Central memory CD8-positive, alpha-beta T cell (primary cell): ENCODE data around the gene EFCAB10.
"Not testable (repeated sequence)": the region's sequence is repeated elsewhere in the genome, so short reads cannot be mapped to it uniquely, and the experiment has no call there.

Experiments used
- ATAC-seq: fragments of 150-1000 bp; cut with Tn5 transposase; replicated peaks from 2 replicates; pipeline ENCODE4 v1.10.0; 2022; ENCODE audit warnings: mild to moderate bottlenecking, moderate FRiP score, moderate number of reproducible peaks; ENCODE audit not compliant: poor library complexity, severe bottlenecking; ENCODE audit errors: extremely low read depth
- DNase-seq, 2 donors: peaks; one replicate each; pipeline ENCODE4 v3.0.0; 2021; ENCODE audit warnings: low spot score in 2 of 2
- H3K27ac Mint-ChIP-seq: one replicate; pipeline ENCODE4 v1.8.0; 2022; ENCODE audit warnings: low read depth, mild to moderate bottlenecking, moderate library complexity, mixed read lengths
- H3K27me3 Mint-ChIP-seq: one replicate; pipeline ENCODE4 v1.8.0; 2022; ENCODE audit warnings: mixed read lengths
- H3K36me3 Mint-ChIP-seq: one replicate; pipeline ENCODE4 v1.8.0; 2022; ENCODE audit warnings: mild to moderate bottlenecking, moderate library complexity, mixed read lengths; ENCODE audit not compliant: insufficient read depth
- H3K4me1 Mint-ChIP-seq: one replicate; pipeline ENCODE4 v1.8.0; 2022; ENCODE audit warnings: mixed read lengths
- H3K4me3 Mint-ChIP-seq: one replicate; pipeline ENCODE4 v1.8.0; 2022; ENCODE audit warnings: mild to moderate bottlenecking, moderate library complexity, mixed read lengths
- H3K9me3 Mint-ChIP-seq: one replicate; pipeline ENCODE4 v1.8.0; 2022; ENCODE audit warnings: mixed read lengths

The EFCAB10 gene

DNA sequence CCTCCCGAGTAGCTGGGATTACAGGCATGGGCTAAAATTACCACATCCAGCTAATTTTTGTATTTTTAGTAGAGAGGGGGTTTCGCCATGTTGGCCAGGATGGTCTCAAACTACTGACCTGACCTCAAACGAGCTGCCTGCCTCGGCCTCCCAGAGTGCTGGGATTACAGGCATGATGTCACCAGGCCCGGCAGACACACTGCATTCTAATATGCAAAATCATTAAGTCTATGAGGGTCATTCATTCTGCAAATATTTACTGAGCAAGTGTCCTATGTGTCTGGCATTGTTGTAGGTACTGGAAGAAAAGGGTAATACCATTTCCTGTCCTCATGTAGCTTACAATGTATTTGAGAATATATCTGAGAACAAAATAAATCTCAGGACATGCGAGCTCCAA lies 61.9 kb downstream of the EFCAB10 start:
- ATAC-seq = no peak
- no peaks in the 10 kb centered on the region for H3K4me1 Mint-ChIP-seq
- no peak overlapping the region for H3K27ac Mint-ChIP-seq
- H3K4me3 Mint-ChIP-seq = no peak overlapping the region
- H3K27me3 Mint-ChIP-seq = no peaks in the 10 kb centered on the region
- H3K9me3 Mint-ChIP-seq = no peaks in the 10 kb centered on the region
- H3K36me3 Mint-ChIP-seq = peaks cover 4% of the 10 kb centered on the region
- no peak for DNase-seq

DNA sequence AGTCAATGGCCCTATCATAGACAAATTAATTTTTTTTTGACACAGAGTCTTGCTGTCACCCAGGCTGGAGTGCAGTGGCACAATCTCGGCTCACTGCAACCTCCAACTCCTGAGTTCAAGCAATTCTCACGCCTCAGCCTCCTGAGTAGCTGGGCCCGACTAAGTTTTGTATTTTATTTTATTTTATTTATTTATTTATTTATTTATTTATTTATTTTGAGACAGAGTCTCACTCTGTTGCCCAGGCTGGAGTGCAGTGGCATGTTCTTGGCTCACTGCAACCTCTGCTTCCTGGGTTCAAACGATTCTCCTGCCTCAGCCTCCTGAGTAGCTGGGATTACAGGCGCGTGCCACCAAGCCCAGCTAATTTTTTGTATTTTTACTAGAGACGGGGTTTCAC lies 65.7 kb downstream of the EFCAB10 start:
- H3K27me3 Mint-ChIP-seq, H3K9me3 Mint-ChIP-seq, H3K36me3 Mint-ChIP-seq, H3K27ac Mint-ChIP-seq, H3K4me3 Mint-ChIP-seq, ATAC-seq, H3K4me1 Mint-ChIP-seq, DNase-seq: not testable (repeated sequence)
